NCI-H2227 treated with DMSO at 0.1 percent for 48 hours (cell line): ENCODE data around the gene LGALS8.

Source experiments
- DNase-seq: peaks from one replicate; lab custom pipeline; 2025; lab: John Stamatoyannopoulos, UW

LGALS8 gene

DNA sequence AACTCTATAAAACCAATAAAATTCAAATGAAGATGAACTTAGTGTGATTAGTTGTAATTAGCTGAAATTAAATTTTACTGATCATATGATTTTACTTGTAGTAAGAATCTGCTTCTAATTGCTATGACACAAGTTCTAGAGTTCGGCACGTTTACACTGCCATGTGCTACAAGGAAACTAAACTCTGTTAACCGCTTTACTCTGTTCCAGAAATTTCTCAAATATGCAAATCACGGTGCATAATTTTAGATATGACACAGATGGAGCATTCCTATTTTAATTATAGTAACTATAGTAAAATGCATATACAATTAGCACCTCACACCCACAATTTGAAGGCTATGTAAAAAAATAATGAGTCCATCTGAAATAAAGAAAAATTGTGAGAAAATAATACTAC is 65.7 kb downstream of the LGALS8 start:
- DNase-seq = no peak

DNA sequence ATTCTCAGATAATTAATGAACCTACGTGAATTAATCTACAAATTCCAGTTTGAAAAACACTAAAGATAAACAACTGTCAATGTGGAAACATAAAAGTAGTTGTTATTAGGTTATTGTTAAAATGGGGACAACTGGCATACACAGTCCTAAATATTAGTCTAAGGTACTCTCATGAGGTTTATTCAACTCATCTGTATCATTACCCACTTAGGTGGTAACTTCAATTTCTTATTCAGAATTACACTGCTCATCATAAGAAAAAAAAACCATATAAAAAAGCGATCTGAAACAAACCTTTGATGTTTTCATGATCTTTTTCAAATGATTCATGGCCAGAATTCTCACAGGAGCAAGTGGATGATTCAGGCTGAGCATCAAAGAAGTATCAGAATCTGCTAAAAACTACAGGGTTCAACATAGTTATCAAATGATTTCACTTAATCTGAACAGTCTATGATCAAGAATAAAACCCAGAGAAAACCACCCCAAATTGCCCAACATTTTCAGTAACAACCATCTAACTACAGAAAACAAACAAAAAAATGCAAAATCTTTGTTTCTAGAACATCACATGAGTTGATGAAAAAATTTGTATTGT is 66.9 kb downstream of the LGALS8 start:
- DNase-seq = no peak

DNA sequence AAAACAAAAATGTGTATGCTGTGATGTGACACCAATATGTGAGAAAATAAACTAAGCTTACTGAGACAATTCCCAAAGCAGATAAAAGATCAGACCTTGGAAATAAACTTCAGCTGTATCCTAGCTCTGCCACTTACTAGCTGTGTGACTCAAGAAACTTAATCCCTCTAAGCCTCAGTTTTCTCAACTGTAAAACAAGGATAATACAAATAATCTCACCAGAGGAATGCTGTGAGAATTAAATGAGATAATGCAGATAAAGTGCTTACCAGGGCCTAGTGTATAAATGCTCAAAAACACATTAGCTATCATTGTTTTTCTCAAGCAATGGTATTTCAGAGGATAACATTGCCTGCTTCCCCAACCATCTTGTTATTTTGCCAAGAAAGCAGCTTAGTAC is 78.4 kb downstream of the LGALS8 start:
- DNase-seq = no peak
